Measurements from ENCODE around the gene ISG20.

GRCh38 chr15:88653200-88654064 lies 14.6 kb downstream of the ISG20 start:
- TF ChIP-seq, protein P1, sequence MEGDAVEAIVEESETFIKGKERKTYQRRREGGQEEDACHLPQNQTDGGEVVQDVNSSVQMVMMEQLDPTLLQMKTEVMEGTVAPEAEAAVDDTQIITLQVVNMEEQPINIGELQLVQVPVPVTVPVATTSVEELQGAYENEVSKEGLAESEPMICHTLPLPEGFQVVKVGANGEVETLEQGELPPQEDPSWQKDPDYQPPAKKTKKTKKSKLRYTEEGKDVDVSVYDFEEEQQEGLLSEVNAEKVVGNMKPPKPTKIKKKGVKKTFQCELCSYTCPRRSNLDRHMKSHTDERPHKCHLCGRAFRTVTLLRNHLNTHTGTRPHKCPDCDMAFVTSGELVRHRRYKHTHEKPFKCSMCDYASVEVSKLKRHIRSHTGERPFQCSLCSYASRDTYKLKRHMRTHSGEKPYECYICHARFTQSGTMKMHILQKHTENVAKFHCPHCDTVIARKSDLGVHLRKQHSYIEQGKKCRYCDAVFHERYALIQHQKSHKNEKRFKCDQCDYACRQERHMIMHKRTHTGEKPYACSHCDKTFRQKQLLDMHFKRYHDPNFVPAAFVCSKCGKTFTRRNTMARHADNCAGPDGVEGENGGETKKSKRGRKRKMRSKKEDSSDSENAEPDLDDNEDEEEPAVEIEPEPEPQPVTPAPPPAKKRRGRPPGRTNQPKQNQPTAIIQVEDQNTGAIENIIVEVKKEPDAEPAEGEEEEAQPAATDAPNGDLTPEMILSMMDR (IDR thresholded peaks at IDR 0.05), result no peak
- TF ChIP-seq POLR2AphosphoS5 (IDR thresholded peaks at IDR 0.05; ENCODE audit: low read depth, low read length), result no peak
